Cardiac fibroblast (primary cell): ENCODE data around the gene MTHFD2L.

Source experiments
- DNase-seq, 2 donors: peaks; one replicate each; pipeline versions ENCODE4 v3.0.0 to v3.0.0-alpha.2; 2010; ENCODE audit warnings: low read depth in 2 of 2
- H3K4me3 ChIP-seq, 2 donors: replicated peaks in 1 of 2; 1 replicate in 1 of 2; 2 replicates in 1 of 2; pipeline ENCODE4 v1.5.1; 2011; ENCODE audit warnings: low read depth in 2 of 2, low read length in 2 of 2, mild to moderate bottlenecking in 2 of 2, moderate library complexity in 1 of 2
- CTCF ChIP-seq: IDR thresholded peaks from one replicate; pipeline ENCODE4 v1.5.1; 2011; ENCODE audit warnings: low read depth, mild to moderate bottlenecking, low read length, inconsistent platforms

MTHFD2L gene

GRCh38 chr4:74291471-74291870 lies 133.6 kb downstream of the MTHFD2L start:
- no peak for TF ChIP-seq CTCF
- no peak overlapping the region for H3K4me3 ChIP-seq
- no peak for DNase-seq

- TF ChIP-seq CTCF: no peak
- DNase-seq: no peak
- H3K4me3 ChIP-seq: no peak overlapping the region
These were observed 134.4 kb downstream of the MTHFD2L start for GRCh38 chr4:74292111-74292870.

- TF ChIP-seq CTCF: no peak
- DNase-seq: no peak
- H3K4me3 ChIP-seq: no peak overlapping the region
These were observed 135.6 kb downstream of the MTHFD2L start for GRCh38 chr4:74293558-74293957.

- no peak for DNase-seq
- H3K4me3 ChIP-seq: no peak overlapping the region
- TF ChIP-seq CTCF: no peak
These were observed 136.8 kb downstream of the MTHFD2L start for GRCh38 chr4:74294681-74295080.

- DNase-seq: no peak
- H3K4me3 ChIP-seq: no peak overlapping the region
- no peak for TF ChIP-seq CTCF
These were observed 139.6 kb downstream of the MTHFD2L start for GRCh38 chr4:74297539-74297938.

GRCh38 chr4:74304095-74304625 lies 146.2 kb downstream of the MTHFD2L start:
- DNase-seq: peak in 1 of 2 donors; percentile 42
- TF ChIP-seq CTCF: no peak
- no peak overlapping the region for H3K4me3 ChIP-seq
